H1 (cell line): Measurements from ENCODE around the gene KIAA1755.

Experiments
- POLR2AphosphoS5 ChIP-seq: IDR thresholded peaks from 2 replicates; pipeline ENCODE4 v1.6.1; 2011; ENCODE audit warnings: low read depth, low read length
- SP1 ChIP-seq: IDR thresholded peaks from 2 replicates; pipeline ENCODE4 v1.6.1; 2011; ENCODE audit warnings: low read depth, low read length
- TEAD4 ChIP-seq: IDR thresholded peaks from 2 replicates; pipeline ENCODE4 v1.6.1; 2012; ENCODE audit warnings: low read depth, low read length, inconsistent platforms, mixed read lengths
- TF ChIP-seq, protein P1 (sequence below), 3 experiments: IDR thresholded peaks; 1 replicate in 2 of 3; 2 replicates in 1 of 3; pipeline versions ENCODE4 v1.5.1 to v1.6.1; 2011; ENCODE audit warnings: low read length in 3 of 3, mild to moderate bottlenecking in 3 of 3, inconsistent platforms in 2 of 3, low read depth in 1 of 3, moderate library complexity in 1 of 3; ENCODE audit not compliant: insufficient read depth in 1 of 3; ENCODE audit errors: control extremely low read depth in 1 of 3

DNA sequence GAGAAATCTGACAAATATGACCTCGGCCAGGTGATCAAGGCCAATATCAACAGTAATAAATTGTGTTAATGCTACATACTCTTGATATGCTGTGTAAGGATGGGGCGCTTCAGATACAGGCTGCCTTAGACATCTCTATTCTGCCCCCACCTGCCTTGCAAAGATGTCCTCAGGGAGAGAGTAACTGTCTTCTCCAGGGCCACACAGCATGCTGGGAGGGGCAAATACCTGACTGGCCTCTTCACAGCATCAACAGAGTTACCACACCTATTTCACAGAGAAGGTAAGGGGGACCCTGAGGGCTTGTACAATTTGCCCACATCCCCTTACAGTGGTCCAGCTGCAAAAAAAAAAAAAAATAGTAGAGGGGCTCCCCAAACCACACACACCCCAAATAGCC is 17.2 kb upstream of the KIAA1755 start:
- TF ChIP-seq POLR2AphosphoS5 (no peak), TEAD4 (no peak), SP1 (no peak)
- TF ChIP-seq, protein P1, sequence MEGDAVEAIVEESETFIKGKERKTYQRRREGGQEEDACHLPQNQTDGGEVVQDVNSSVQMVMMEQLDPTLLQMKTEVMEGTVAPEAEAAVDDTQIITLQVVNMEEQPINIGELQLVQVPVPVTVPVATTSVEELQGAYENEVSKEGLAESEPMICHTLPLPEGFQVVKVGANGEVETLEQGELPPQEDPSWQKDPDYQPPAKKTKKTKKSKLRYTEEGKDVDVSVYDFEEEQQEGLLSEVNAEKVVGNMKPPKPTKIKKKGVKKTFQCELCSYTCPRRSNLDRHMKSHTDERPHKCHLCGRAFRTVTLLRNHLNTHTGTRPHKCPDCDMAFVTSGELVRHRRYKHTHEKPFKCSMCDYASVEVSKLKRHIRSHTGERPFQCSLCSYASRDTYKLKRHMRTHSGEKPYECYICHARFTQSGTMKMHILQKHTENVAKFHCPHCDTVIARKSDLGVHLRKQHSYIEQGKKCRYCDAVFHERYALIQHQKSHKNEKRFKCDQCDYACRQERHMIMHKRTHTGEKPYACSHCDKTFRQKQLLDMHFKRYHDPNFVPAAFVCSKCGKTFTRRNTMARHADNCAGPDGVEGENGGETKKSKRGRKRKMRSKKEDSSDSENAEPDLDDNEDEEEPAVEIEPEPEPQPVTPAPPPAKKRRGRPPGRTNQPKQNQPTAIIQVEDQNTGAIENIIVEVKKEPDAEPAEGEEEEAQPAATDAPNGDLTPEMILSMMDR (IDR thresholded peaks at IDR 0.05; ENCODE audit: control extremely low read depth in 1 of 3, insufficient read depth in 1 of 3, low read depth in 1 of 3, low read length in 3 of 3) = no peak
